ENCODE data around the gene MBD3.

Gene MBD3

DNA sequence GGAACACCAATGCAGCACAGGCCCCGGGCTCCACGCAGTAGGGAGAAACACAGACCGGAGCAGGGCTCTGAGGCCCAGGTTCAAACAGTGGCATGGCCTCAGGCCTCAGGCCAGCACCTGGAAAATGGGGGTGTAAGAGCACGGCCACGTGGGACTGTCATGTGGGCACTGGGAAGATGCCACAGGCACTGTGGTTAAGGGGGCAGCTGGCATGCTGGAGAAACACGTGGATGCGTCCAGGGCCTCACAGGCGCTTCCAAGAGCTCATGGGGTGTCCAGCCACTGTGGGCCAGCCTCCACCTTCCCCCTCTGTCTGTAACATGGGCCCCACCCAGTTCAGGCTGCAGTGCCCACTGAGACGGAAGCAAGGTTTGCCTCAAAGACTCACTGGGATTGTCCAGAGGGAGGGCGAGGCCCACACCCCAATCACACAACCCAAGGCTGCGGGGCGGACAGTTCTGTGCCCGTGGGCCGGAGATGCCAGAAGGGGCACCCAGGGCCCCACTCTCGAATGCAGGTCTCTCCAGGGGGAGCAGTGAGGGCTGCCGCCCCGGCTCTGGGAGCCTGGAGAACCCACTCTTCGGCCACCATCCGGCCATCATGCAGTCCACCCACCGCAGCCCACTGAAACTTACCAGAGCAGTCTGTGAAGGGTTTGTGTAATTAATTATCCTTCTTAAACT, 6.3 kb upstream of the MBD3 start:
- no peak for DNase-seq

DNA sequence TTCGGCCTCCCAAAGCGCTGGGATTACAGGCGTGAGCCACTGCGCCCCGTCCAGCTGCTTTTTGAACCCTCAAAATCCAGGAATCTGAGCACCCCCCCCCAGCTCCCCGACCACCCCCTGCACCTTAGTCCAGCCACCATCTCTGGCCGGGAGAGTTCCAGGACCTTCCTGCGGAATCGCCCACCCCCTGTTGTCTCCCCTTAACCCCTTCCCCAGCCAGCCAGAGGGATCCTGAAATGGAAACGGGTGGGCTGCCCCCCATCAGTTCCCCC, 772 bp upstream of the MBD3 start:
- DNase-seq, result no peak

DNA sequence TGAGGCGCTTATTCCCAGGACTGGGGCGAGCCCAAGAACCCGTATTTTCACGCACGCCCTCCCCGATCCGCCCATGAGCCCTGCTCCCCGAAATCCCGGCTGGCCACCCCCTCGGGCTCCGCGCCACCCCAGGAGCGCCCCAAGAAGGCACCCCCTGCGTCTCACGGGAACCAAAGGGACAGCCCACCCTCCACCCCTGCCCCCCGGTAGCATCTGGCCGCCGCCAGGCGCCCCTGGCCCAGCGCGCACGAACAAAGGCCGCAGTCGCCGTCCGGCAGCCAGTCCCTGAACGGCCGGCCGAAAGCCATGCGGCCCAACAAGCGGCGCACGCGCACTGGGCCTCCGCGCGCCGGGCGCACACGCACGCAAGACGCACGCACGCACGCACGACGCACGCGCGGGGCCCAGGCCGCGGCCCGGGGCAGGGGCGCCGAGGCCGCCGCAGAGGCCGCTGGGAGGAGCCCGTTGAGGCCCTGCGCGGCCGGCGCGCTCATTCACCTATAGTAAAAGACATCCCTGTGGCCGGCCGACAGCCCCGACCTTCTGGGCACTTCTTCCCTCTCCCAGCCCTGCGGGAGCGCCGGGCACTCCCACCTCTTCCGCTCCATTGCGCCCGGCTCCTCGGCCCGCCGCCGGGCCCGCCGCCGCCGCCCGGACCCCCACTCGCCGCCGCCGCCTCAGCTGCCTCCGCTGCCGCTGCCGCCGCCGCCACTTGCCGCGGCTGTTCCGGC, 476 bp downstream of the MBD3 start:
- peak; percentile 91 for DNase-seq

DNA sequence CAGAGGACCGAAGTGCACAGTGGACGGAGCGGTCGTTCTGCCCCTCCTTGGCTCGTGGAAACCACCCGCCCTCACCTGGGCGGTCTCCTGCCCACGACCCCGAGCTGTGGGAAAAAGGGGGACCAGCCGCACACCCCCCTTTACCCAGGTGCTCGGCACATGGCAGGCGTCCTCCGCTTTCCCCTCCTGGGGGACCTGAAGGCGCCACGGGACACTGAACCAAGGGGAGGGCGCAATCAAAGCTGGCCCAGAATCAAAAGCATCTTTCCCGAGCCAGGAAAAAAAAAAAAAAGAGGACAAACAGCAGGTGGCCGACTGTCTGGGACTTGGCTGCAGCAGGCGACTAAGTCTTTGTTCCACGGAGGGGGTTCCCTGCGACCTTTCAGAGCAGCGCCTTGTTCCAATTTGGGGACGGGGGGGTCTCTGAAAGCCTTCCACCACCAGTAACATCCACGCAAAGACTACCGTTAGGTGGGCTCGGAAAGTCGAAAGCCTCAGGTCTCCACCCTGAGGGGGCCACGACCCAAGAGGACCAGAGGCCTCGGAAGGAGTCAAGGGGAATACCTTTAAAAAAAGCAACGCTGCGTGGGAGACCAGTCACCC, 1.1 kb downstream of the MBD3 start:
- no peak for DNase-seq

DNA sequence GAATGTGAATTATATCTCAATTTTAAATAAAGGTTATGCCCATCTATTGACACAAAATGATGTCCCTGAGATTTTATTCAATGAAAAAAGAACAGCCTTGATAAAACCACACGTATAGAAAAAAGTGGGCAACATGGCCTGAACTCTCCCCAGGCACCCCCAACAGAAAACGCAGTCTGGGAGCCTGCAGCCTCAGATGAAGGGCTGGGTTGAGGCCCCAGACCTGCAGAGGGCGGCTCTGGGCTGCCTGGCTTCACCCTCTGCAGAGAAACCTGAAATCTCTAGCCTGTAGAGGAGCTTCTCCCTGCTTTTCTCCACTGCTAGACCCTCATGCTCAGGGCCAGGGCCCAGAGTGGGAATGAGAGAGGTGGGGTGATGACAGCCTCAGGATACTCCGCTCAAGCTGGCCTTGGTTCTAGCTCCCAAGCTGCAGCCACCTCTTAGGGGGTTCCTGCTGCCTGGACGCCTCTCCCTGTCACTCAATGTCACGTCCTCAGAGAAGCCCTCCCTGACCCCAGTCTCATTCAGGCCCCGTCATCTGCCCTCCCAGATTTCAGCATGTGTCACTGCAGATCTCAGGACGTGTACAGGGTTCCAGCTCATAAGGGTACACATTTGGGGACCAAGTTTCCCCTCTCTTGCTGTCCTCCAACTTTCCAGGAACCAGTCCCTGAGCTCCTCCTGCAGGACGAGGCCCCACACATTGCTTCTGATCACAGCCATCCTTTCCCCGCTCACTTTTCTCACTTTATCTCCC, 1.8 kb downstream of the MBD3 start:
- DNase-seq, result peak; percentile 26

DNA sequence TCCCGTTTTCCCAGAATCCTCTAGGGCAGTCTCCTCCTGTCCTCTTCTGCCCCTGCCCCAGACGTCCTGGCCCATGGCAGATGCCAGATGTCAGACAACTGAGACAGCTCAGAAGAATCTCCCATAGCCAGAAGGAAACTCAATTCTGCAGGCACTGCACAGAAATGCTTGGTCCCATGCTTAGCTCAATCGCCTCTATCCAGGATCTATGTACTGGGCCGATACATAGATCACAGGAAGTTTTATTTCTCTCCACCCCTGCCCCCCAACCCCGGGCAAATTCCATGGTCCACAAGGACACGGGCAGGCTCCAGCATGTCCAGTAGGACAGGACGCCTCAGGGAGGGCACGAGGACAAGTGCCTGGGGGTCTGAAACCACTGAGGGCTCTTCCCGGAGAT, 4.8 kb downstream of the MBD3 start:
- no peak for DNase-seq

DNA sequence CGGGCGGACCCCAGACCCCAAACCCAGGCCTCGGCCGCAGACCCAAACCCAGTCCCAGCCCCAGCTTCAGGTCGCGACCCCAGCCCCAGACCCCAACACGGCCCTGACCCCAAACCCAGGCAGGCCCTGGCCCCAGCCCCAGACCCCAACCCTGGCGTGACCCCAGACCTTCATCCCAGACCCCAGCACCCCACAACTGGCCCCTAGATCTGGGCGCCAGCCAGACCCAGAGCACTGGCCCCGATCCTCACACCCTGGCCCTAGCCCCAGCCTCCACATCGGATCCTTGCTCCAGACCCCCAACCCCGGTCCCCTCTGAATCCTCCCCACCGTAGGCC, 7.5 kb downstream of the MBD3 start:
- no peak for DNase-seq

DNA sequence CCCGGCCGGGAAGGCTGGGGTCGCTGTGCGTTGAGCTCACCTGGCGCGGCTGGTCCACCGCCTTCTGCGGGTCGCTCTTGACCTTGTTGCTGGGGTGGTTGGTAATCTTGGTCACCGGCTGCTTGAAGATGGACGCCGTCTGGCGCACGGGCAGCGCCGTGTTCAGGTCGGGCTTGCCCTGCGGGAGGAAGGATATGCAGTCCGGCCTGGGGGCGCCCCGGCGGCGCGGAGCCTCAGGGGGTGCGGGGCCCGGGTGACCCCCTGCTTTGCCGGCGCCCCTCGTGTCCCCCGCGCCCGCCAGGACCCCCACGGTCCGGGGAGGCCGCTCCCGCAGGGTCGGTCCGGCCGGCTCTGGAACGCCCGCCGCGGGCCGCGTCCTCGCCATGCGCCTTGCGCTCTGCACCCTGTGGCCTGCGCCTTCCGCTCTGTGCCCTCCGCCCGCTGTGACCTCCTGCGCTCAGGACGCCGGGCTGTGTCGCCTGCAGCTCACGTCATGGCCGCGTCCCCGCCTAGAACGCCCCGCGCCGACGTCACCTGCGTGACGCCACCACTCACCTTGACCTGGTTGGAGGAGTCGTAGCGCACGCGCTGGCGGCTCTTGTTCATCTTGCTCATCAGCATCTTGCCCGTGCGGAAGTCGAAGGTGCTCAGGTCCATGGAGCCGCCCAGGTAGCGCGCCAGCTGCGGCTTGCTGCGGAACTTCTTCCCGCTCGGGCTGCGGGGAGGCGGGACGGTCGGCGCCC, 8.0 kb downstream of the MBD3 start:
- DNase-seq, result no peak

DNA sequence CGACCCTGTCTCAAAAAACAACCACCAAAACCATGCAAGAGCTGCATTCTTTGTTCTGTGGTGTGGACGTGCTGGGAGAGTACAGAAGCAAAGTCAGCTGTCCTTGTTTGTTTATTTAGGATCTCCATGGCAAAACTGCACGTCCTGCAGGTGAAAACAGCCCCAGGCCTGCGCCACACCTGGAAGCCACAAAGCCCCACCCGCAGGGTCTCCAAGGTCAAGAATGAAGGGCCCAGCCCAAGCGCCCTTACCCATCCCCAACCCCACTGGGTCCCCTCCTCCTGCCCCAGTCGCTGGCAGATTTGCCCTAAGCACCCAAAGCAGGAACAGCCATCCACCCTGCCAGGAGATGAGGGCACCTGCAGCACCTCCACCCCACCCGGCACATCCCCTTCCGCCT, 10.5 kb downstream of the MBD3 start:
- DNase-seq, result no peak

DNA sequence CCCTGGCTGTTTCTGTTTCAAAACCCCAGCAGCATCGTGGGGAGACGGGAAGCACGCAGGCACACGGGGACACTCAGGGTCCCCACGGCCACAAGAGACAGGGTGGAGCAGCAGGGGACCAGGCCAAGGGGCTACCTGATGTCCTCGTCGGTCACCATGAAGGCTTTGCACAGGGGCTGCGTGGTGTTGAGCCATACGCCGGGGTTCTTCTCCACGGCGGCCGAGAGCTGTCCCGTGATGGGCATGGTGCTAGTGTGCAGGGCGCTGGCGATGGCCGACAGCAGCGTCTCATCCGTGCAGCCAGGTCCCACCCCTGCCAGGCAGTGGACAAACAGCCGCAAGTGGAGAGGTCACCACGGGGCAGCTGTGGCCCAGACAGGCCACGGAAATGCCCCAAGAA, 11.7 kb downstream of the MBD3 start:
- DNase-seq, result no peak

DNA sequence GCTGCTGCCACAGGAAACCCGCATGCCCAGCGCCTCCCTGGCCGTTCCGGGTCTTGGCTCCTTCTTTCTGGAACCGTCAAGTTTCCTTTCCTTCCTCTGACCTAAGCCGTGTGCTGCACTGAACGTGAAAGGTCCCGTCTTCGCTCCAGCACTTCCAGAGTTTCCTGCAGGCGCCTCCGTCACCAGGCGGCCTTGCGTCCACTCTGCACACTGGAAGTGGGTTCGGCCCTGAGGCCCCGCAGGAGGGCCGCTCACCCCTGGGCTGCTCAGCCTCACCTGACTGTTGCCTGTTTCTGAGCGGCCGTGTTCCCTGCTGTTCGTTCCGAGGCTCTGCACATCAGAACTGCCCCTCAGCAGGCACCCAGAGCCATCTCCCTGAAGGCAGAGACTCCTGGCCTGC, 12.3 kb downstream of the MBD3 start:
- DNase-seq, result no peak

DNA sequence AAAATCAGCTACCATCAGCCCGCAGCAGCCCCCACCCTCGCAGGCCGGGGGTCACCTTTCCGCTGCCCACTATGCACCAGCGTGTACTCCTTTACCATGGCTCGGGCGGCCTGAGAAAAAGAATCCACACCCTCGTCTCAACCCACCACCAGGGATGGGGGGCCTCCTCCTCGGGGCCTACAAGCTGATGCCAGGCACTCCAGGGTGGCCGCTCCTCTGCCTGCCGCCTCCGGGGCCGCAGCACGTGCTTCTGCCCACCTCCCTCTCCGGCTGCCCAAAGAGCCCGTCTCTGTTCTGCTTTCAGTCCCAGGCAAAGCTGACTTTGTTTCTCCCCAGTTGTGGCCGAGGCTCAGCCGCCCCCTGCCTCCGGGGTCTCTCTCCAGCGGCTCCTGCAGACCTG, 13.4 kb downstream of the MBD3 start:
- no peak for DNase-seq

DNA sequence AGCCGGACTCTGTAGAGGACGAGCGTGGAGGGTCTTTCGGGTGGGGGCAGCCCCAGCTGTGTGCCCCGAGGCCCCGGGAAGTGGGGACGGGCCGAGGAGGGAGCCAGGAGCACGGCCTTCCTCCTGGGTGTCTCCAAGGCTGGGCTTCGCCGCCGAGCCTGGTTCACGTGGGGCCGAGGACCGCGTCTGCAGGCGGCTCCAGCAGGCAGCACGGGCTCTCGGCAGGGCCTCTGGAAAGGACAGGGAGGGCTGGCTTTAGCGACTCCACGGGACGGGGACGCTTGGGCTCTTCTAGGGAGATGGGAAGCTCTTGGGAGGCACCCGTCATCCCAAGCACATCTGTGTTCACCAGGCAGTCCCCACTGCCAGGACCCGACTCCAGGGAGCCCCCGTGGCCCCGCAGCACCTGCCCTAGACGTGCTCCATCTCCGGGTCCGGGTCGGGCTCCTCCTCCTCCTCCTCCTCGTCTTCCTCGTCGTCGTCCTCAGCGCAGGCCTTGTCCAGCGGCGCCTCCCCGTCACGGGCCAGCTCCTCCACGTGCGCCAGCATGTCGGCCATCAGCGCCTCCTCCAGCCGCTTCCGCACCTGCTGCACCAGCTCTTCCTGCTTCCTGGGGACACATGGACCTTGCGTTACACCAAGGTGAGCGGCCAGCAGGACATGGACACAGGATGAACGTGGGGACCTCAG, 14.6 kb downstream of the MBD3 start:
- DNase-seq, result no peak

DNA sequence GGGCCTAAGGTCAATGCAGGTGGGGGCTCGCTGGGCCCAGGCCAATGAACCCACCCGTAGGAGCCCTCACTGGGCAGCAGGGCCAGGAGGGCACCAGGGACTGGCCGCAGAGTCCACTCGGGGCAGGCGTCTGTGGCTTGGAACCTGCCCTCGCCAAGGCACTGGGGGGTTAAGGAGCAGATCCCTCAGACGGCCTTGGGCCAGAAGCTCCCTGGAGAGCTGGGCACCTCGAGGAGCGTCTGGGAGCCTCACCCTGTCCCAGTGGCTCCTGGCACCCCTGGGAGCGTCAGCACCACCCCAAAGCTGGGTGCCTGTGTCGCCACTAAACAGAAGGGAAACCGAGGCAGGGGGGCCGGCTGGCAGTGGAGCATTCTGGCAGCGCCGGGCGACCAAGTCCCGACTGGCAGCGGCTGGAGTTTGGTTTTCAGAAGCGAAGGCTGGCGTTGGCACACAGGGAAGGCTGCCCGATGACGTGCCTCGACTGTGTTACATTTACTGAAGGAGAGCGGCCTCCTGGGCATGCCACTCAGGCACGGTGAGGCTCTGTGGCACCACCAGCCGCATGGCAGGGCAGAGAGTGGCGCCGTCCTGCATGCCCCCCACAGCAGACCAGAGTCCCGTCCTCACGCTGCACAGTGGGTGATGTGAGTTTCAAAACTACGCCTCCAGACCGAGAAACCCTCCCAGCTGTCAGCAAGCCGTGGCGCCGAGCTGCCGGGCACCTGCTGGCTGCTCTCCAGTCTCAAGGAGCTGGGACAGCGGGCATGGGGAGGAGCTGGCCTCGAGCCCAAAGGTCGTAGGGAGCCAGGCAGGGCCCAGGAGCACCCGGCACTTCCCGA, 15.4 kb downstream of the MBD3 start:
- no peak for DNase-seq

DNA sequence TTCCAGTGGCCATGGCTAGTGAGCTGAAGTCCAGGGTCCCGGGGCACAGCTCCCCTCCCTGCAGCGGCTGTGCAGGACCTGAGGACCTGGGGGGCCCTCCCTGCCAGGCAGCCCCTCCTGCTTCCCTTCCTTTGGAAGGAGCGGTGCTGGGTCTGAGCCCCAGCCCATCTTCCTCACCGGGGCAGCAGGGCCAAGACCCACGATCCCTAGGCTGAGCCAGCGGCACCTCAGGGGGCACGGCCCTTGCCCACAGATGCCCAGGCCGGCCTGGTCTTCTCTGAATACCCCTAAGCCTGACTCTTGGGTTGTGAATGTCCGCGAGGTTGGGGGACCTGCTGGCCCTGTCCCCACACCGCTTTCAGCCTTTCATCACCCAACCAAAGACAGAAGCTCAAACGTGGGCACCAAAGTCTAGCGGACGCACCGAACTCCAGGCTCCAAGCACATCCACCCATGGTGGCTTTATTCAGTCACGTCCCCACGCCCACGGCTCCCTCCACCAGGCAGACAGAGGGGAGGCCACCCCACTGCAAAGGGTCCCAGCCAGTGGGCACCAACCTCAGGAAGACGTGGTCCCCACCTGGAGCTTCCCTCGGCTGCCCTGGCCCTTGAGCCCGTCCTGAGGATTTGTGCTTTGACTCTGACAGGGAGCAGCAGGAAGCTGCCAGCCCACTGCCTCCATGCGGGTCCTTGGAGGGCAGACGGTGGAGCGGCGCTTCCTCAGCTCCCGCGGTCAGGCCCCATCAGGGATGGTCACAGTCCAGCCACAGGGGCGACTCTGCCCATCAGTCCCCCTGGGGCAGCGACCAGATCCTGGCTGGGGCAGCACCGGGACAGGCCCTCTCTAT, 16.2 kb downstream of the MBD3 start:
- no peak for DNase-seq

DNA sequence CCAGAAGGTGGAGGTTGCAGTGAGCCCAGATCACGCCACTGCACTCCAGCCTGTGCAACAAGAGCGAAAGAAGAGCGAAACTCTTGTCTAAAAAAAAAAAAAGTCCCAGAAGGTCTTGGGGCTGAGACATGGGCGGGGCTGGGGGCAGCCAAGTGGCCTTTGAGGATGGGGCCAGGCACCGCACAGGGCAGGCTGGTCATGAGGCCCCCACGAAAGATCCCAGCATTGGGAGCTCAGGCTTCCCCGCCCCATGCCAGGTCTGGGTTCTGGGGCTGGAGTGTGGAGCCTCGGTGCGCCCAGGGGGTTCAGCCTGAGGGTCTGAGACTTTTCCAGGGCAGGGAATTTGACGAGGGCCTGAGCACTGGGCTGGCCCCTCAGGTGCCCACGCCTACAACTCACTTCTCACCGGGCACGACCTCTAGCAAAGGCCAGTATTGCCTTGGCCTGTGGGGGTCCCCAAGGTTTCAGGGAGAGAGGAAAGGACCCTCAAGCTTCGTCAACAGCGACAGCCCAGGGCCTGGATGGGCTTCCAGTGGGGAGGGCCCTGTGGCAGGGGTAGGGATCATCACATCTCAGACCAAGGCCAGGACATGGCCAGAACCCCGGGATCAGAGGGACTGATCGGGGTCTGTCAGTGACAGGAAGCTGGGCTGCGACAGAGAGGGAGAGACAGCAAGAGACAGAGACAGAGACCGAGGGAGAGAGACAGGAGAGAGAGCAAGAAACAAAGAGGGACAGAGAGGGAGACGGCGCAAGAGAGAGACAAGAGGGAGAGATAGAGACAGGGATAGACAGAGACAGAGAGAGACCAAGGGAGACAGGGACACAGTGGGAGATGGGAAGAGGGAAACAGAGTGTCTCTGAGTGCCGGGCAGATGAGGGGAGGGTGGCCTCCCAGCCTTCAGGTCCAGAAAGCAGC, 17.1 kb downstream of the MBD3 start:
- DNase-seq, result no peak

DNA sequence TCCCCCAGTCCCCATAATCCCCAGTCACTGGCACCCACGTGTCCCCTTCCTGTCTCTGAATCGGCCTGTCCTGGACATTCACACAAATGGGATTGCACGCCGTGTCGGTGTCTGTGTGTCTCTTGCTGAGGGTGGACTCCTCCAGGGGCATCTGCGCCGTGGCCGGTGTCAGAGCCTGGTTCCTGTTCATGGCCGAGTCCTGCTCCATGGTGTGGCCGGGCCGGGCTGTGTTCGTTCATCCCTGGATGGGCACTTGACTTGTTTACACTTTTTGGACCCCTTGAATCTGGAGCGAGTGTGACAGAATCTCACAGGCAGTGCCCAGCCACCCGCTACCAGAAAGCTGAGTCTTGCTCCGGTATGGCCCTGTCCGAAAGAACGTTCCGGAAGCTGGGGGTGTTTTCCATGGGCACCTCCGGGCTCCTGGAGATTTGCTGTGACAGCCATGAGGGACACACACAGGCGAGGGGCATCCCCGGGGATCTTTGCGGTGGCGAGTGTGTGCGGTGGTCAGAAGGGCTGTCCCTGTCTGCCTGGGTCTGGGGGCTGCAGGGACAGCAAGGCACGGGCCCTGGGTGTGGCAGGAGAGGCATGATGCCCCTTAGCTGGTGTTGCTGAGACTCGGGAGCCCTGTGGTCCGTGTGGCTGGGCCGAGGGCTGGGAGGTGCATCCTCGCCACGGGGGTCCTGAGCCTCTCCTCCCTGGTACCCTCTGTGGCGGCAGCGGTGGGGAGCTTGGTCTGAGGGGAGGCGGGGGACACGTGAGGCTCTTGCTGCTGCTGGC, 18.1 kb downstream of the MBD3 start:
- no peak for DNase-seq

DNA sequence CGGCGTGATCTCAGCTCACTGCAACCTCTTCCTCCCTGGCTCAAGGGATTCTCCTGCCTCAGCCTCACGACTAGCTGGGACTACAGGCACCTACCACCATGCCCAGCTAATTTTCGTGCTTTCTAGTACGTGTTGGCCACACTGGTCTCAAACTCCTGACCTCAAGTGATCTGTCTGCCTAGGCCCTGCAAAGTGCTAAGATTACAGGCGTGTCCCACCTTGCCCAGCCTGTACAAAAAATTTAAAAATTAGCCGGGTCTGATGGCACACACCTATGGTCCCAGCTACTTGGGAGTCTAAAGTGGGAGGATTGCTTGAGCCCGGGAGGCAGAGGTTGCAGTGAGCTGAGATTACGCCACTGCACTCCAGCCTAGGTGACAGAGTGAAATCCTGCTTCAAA, 19.9 kb downstream of the MBD3 start:
- DNase-seq, result no peak

DNA sequence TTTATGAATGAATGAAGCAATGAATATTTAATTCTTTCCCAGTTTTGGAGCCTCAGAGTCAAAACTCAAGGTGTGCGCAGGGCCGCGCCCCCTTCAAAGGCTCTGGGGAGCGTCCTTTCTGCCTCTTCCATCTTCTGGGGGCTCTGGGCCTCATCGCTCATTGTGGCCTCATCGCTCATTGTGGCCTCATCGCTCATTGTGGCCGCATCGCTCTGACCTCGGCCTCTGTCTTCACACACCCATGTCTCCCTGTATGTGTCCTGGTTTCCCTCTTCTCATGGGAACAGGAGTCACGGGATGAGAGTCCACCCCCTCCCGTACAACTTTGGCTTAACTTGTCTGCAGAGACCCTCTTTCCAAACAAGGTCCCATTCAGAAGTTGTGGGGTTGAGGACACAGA, 21.3 kb downstream of the MBD3 start:
- DNase-seq, result no peak

Data from fibroblast of skin of abdomen (primary cell).